Neural crest cell (in vitro differentiated cells): ENCODE data around the gene TTLL6. TPM values are rescaled to one million over a fixed set of nuclear protein-coding genes. Genes with fewer than 3 reads are reported as not detected.

Experiments
- DNase-seq: peaks from one replicate; pipeline ENCODE4 v3.0.0; 2021; ENCODE audit warnings: low read depth, mixed read lengths, low spot score
- H3K27ac Mint-ChIP-seq: one replicate; pipeline ENCODE4 v1.8.0; 2021; ENCODE audit warnings: mild to moderate bottlenecking, mixed read lengths; ENCODE audit not compliant: unreplicated experiment
- H3K27me3 Mint-ChIP-seq: 2 replicates; pipeline ENCODE4 v1.8.0; 2021; ENCODE audit warnings: low read depth, mild to moderate bottlenecking, mixed read lengths
- H3K36me3 Mint-ChIP-seq: 2 replicates; pipeline ENCODE4 v1.8.0; 2021; ENCODE audit warnings: low read depth, mild to moderate bottlenecking, mixed read lengths
- H3K4me1 Mint-ChIP-seq: 2 replicates; pipeline ENCODE4 v1.8.0; 2021; ENCODE audit warnings: mixed read lengths
- H3K4me3 Mint-ChIP-seq: one replicate; pipeline ENCODE4 v1.8.0; 2021; ENCODE audit warnings: mild to moderate bottlenecking, mixed read lengths
- H3K9me3 Mint-ChIP-seq: 2 replicates; pipeline ENCODE4 v1.8.0; 2021; ENCODE audit warnings: mixed read lengths
- total RNA-seq: library from RNA; stranded (reverse); gene quantifications from 2 replicates; pipeline ENCODE4 v1.2.1, GENCODE V29; 2021
- TF ChIP-seq, protein P1 (sequence below): fragments of 200-600 bp; sonication (generic); conservative IDR thresholded peaks from 2 replicates; pipeline ENCODE4 v1.5.0; 2021; ENCODE audit warnings: antibody characterized with exemption, mild to moderate bottlenecking

TTLL6 gene
- total RNA-seq, 1 donor from 2014 or later: 0.65 TPM

DNA sequence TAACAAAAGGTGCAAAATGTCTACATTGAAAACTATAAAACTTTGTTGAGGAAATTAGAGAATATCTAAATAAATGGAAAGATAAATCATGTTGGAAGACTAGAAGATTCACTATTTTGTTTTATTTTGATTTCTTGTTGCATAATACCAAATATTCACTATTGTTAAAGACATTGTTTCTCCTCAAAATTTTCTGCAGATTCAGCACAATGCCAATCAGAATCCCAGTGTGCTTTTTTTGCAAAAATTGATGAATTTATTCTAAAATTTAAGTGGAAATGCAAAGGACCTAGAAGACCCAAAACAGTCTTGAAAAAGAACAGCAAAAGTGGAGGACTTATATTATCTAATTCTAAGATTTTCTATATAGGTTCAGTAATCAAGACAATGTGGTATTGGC, 40.4 kb downstream of the TTLL6 start:
- peaks cover 66% of the 10 kb centered on the region for H3K27me3 Mint-ChIP-seq
- H3K4me1 Mint-ChIP-seq: no peaks in the 10 kb centered on the region
- H3K27ac Mint-ChIP-seq: no peak overlapping the region
- DNase-seq: no peak
- H3K36me3 Mint-ChIP-seq: no peaks in the 10 kb centered on the region
- no peak overlapping the region for H3K4me3 Mint-ChIP-seq
- TF ChIP-seq, protein P1, sequence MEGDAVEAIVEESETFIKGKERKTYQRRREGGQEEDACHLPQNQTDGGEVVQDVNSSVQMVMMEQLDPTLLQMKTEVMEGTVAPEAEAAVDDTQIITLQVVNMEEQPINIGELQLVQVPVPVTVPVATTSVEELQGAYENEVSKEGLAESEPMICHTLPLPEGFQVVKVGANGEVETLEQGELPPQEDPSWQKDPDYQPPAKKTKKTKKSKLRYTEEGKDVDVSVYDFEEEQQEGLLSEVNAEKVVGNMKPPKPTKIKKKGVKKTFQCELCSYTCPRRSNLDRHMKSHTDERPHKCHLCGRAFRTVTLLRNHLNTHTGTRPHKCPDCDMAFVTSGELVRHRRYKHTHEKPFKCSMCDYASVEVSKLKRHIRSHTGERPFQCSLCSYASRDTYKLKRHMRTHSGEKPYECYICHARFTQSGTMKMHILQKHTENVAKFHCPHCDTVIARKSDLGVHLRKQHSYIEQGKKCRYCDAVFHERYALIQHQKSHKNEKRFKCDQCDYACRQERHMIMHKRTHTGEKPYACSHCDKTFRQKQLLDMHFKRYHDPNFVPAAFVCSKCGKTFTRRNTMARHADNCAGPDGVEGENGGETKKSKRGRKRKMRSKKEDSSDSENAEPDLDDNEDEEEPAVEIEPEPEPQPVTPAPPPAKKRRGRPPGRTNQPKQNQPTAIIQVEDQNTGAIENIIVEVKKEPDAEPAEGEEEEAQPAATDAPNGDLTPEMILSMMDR: no peak
- H3K9me3 Mint-ChIP-seq: peaks cover 6% of the 10 kb centered on the region

DNA sequence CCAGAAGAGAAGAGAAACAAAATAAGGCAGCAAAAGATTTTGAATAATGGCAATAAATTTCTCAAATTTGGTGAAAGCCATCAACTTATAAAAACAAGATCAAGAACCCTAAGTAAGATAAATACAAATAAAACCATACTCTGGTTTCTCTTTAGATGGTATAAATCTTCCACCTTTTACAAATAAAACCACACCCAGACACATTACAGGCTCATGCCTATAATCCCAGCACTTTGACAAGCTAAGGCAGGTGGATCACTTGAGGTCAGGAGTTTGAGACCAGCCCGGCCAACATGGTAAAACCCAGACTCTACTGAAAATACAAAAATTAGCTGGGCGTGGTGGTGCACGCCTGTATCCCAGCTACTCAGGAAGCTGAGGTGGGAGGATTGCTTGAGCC, 43.8 kb downstream of the TTLL6 start:
- Mint-ChIP-seq H3K4me1 (no peaks in the 10 kb centered on the region), H3K4me3 (no peak overlapping the region), H3K27ac (no peak overlapping the region), H3K9me3 (peaks cover 4% of the 10 kb centered on the region), H3K36me3 (no peaks in the 10 kb centered on the region), H3K27me3 (peaks cover 64% of the 10 kb centered on the region)
- TF ChIP-seq, protein P1: no peak
- no peak for DNase-seq

GRCh38 chr17:48770954-48771353, 46.1 kb downstream of the TTLL6 start:
- no peak for DNase-seq
- Mint-ChIP-seq H3K36me3 (no peaks in the 10 kb centered on the region), H3K4me1 (no peaks in the 10 kb centered on the region), H3K4me3 (no peak overlapping the region), H3K27ac (no peak overlapping the region), H3K27me3 (peaks cover 71% of the 10 kb centered on the region), H3K9me3 (peaks cover 4% of the 10 kb centered on the region)
- TF ChIP-seq, protein P1: no peak

DNA sequence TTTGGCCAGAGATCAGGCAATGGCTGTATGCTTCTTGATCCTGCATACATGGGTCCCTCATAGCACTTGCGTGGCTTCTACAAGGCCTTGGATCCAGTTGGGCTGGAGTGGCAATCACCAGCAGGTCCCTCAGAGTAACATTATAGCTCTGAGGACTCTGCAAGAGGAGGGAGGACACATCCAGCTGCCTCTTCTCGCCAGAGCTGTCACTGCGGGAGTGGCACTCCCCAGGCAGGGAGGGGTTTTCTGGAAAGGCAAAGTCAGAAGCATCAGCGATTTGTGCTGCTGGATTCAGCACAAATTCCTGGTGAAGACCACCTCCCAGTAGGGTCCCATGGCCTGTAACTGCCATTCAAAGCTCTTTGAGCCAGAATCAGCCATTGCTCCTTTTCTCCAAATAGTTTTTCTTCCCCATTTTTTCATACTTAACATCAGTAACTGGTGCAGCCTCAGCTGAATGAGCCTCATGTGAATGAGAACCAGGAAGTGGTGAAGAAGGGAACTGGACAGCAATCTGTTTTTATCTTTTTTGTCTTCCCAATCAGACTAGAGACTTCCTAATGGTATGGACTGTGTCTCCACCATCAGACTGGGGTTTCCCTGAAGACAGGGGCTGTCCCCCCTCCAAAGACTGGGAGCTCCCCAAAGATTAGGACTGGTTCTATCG, 47.9 kb downstream of the TTLL6 start:
- no peak for DNase-seq
- H3K36me3 Mint-ChIP-seq: no peaks in the 10 kb centered on the region
- H3K27me3 Mint-ChIP-seq: peaks cover 76% of the 10 kb centered on the region
- TF ChIP-seq, protein P1: no peak
- no peaks in the 10 kb centered on the region for H3K4me1 Mint-ChIP-seq
- no peak overlapping the region for H3K4me3 Mint-ChIP-seq
- H3K9me3 Mint-ChIP-seq: no peaks in the 10 kb centered on the region
- no peak overlapping the region for H3K27ac Mint-ChIP-seq

DNA sequence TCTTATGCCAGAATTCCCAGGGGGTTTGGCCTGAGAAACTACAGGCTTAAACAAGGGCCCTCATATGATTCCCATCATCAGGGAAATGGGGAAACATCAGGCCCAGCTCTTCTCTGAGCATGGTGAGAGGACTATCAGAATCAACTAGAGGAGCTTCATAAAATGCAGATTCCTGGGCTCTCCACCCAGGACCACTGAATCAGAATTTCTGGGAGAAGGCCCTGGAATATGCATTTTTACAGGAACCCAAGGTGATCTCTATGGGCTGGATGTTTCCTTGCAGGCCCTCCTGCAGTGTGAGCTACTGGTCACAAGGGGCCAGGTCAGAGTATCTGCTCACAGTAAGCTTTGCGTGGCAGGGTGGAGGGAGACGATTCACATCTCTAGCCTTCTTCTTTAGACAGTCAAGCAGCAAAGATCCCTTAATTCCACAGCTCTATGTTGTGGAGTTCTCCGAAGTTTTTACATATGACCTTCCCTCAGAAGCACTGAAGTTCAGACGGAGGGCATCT, 49.7 kb downstream of the TTLL6 start:
- H3K27me3 Mint-ChIP-seq: peaks cover 85% of the 10 kb centered on the region
- TF ChIP-seq, protein P1: no peak
- DNase-seq: no peak
- H3K4me3 Mint-ChIP-seq: no peak overlapping the region
- no peaks in the 10 kb centered on the region for H3K36me3 Mint-ChIP-seq
- H3K4me1 Mint-ChIP-seq: no peaks in the 10 kb centered on the region
- H3K27ac Mint-ChIP-seq: no peak overlapping the region
- H3K9me3 Mint-ChIP-seq: no peaks in the 10 kb centered on the region
